GM21786 (cell line): Measurements from ENCODE around the gene COQ10A.
"Not testable (repeated sequence)": the region's sequence is repeated elsewhere in the genome, so short reads cannot be mapped to it uniquely, and the experiment has no call there.

Experiments
- ATAC-seq: cut with Tn5 transposase; IDR thresholded peaks from one replicate; pipeline ENCODE4 v1.9.1; 2021; ENCODE audit not compliant: unreplicated experiment

The COQ10A gene

DNA sequence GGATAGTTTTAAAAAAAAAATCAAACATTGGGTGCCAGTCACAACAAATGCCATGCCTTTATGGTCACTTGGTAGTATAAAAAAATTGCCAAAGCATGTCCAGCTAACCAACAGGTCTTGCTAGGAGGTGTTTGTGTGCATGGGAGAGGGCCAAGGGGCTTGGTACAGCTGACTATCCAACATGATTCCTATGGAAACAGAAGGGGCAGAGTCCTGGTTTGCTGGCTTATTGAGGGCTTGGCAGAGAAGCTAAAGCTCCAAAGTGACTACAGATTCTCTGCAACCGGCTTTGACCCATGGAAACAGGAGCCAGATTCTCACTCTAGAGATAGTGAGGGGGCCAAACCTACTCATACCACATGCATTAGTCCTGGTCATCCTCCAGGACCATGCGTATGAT, 5.7 kb downstream of the COQ10A start:
- ATAC-seq = not testable (repeated sequence)

DNA sequence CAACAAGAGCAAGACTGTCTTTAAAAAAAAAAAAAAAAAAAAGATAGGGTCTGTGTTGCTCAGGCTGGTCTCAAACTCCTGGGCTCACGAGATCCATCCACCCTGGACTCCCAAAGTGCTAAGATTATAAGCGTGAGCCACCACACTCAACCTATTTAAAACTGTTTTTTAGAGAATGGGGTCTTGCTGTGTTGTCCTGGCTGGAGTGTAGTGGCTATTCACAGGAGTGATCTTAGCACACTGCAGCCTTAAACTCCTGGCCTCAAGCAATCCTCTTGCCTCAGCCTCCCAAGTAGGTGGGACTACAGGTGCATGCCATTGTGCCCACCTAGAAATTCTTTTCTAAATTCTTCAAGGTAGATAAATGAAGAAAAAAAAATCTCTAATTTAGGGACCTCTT, 7.6 kb downstream of the COQ10A start:
- no peak for ATAC-seq

DNA sequence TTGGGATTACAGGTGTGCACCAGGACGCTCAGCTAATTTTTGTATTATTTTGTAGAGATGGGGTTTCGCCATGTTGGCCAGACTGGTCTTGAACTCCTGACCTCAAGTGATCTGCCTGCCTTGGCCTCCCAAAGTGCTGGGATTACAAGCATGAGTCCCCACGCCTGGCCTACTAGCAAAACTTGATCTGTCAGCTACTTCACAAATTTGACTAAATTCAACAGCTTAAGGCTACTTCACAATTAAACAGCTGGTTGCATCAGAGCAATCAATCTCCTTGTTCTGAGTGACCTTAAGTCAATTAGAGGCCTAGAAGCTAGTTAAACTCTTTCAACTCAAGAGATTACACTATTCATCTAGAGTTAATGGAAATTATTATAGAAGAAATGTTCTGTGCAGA, 12.2 kb downstream of the COQ10A start:
- no peak for ATAC-seq

DNA sequence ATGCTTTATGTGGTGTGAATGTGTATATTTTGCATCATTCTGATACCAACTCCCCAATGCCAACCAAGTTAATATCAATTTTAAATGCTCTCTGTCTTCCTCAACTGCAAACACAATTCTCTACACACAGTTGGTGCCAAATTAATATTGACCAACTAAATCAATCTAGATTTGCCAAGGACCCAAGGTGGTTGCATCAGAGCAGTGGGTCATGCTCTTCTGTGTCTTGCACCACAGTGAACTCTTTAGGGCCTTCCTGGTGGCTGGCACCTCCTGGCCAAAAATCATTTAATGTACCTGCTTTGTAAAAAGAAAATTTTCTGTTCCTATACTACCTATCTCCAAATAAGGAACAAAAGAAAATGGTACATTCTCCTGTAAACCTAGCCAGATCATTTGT, 14.1 kb downstream of the COQ10A start:
- ATAC-seq = no peak

DNA sequence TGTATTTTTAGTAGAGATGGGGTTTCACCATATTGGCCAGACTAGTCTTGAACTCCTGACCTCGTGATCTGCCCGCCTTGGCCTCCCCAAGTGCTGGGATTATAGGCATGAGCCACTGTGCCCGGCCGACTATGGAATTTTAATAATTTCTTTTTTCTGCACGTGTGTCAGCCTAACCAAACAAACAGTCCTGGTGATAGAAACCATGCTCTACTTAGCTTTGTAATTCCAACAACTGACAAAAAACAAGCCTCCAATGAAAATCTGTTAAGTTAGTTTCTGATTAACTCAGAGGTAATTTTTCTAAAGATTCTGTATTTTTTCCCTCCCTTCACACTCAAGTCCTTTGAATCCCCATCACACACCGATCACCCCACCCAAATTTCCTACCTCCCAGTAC, 15.3 kb downstream of the COQ10A start:
- ATAC-seq = no peak

DNA sequence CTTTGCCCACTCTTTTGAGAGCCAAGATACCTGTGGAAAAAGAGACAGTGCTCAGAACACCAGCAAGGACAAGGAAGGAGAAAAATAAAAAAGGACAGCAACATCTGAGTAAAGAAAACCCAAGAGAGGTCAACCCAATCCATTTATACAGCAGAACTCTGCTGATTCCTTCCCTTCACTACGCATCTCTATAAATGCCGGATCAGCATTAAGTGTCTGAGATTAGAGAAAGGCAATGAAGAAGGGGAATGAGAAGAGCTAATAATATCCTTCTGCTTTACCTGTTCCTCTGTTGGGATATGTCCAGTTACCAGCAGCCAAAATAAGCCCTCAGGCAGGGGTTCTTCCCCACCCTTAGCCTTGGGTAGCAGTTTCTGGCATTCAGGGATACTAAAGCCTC, 15.8 kb downstream of the COQ10A start:
- ATAC-seq = no peak

DNA sequence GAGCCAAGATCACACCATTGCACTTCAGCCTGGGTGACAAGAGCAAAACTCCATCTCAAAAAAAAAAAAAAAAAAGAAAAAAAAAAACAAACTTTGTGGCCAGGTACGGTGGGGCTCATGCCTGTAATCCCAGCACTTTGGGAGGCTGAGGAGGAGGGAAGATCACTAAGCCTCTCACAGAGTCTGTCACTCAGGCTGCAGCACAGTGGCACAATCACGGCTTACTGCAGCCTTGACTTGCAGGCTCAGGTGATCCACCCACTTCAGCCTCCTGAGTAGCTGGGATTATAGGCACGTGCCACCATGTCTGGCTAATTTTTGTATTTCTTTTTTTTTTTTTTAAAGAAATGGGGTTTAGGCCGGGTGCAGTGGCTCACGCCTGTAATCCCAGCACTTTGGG, 17.5 kb downstream of the COQ10A start:
- ATAC-seq = not testable (repeated sequence)

DNA sequence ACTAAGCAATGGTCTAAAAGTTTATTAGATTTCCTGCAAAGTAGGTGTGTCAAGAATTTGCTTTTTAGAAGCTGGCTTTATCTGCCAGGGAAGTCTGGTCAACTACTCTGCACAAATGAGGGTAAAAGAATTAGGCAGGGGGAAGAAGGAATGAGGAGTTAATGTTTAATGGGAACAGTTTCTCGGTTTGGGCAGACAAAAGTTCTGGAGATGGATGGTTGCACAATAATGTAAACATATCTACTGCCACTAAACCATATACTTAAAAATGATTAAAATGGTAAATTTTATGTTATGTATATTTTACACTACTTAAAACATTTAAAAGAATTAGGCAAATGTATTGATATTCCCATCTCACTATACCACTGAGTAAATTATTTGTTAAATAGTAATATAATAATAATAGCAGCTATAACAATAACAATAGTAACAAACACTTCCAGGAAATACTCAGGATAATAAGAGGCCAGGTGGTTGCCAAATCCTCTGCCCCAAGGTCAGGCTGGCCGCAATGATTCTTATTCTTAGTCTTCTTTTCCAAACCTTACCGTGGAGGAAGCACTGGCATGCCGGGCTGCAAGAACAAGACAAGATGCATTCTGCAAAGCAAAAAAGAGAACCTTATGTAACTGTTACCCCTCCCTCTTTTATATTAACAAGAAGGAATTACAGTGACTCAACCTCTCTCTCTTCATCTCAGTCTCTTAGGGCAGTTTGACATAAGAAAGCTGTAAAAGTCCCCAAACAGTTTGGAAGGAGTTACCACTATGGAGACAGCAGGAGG, 19.5 kb downstream of the COQ10A start:
- no peak for ATAC-seq

DNA sequence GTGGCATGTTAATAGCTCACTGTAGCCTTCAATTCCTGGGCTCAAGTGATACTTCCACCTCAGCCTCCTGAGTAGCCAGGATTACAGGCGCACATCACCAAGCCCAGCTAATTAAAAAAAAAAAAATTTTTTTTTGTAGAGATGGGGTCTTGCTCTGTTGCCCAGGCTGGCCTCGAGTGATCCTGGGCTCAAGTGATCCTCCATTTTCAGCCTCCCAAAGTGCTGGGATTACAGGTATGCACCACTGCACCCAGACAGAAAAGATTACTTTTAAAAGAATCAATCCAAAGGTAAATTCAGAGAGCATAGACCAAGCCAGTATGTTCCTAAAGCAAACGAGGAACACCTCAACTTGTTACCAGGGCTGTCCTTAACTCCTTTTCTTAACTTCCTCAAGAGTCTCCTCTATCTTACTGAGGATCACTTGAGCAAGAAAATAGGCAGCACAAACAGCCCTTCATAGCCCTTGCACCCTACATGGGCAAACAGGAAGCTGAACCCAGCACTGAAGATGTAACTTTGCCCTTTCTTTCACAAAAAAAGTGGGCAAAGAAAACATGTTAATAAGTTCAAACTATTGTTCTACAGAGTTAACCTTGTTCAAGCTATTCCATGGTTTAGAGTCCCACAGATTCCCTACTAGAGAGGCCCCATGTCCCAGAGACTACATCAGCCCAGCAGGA, 22.1 kb downstream of the COQ10A start:
- ATAC-seq = no peak

DNA sequence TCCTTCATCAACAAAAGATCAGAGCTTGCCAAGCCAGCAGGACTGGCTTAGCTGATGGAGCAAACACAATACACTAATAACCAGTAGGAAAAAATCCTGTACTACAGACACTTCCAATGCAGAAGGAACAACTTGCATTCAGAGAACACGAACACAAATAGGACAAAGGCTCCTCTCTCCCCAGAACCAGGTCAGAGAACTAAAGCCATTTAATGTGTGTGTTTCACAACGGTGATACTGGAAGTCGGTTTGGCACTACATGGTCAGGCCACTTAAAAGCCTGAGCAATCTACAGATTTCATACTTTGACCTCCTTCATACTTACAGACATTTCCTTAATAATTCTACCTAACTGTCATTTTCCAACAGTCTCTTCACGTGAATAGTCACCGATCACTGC, 27.1 kb downstream of the COQ10A start:
- ATAC-seq = no peak

DNA sequence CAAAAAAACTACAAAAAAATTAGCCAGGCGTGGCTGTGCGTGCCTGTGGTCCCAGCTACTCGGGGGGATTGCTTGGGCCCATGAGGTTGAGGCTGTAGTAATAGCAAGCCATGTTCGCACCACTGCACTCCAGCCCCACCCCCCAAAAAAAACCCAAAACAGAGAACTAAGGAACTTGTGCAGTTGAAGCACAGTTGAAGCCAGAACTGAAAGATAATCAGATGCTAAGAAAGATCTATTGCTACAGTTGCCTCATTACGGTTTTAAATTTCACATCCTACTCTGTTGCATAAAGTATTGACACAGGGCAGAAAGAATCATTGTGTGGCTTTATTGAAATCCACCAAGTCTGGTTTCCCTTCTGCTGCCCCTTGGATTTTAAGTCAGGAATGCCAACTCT, 29.6 kb downstream of the COQ10A start:
- no peak for ATAC-seq

DNA sequence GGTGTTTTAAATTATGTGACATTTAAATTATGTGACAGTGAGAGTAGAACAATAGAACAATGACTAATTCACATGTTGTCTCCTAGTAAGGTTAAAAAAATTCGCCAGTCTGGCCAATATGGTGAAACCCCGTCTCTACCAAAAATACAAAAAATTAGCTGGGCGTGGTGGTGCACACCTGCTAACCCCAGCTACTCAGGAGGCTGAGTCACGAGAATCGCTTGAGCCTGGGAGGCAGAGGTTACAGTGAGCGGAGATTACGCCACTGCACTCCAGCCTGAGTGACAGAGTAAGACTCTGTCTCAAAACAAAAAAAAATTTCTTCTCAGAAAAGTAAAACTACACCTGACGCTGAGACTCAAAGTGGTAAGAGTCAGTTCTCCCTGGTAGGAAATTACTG, 30.7 kb downstream of the COQ10A start:
- no peak for ATAC-seq

DNA sequence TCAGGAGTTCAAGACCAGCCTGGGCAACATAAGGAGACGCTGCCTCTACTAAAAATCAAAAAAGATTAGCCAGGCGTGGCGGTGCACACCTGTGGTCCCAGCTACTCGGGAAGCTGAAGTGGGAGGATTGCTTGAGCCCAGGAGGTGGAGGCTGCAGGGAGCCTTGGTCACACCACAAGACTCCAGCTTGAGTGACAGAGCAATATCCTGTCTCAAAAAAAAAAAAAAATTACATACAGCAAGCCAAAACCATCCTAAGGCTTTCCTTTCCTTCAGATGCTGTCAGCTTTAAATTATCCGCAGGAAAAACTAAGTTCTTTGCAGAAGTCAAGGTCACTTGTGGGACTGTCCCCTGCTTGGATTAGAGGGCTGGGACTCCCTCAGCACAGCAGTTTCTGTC, 32.1 kb downstream of the COQ10A start:
- ATAC-seq = no peak

DNA sequence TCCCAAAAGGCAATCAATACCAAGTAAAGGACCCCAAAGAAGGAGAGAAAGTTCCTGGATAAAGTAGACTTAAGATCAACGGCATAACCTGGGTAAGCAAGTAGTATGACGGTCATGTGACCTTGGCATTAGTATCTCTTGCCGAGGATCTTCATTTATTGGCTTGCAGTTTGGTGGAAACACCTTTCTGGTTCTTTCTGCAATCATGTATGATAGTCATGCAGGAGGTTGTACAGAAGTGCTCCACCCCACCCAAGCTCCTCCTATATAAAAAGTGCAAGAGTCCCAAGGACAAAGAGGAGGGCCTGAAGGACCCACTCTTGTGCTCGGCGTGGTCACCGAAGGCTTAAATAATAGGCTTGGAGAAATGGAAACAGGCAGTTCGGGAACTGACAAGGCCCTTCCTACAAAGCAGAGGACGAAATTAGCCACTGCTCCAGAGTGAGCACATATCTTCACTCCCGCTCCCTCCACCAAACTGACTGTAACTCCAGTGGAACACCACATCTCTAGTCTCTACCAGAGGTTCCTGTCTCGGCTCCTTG, 32.6 kb downstream of the COQ10A start:
- no peak for ATAC-seq

DNA sequence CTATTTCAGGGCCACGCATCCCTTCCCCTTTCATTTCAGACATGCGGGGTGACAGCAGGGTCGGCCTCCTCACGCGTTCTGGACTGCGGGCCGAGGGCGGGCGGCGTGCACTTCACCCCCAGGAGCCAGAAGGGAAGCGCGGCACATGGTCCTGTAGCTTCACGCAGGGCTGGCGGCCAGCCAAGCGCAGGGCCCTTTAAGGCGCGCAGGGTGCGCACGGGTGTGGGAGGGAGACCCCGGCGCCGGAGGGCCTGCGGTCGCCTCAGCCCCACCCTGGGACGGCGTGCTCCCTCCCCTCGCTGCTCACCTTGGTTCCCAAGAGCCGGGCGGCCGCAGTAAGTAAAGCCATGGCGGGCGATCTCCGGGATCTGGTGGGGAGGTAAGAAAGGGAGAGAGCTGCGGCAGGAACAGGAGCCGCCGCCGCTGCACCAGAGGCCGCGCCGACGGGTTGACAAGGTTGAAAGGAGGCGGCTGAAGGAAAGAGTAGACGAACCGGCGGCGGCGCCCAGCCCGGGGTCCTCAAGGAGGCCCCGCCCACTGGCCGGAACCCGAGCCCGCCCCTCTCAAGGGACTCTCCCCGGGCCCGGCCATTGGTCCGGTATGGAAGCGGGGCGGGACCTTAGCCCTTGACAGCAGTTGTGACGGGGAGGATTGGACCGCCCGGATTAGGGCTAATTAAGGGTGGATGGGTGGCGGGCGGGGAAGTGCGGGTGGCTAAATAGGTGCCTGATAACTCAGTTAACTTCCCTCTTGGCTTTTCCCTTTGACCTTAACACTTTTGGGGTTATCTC, 33.3 kb downstream of the COQ10A start, which contains the start of gene CS:
CS (minus strand) TSS at position 478 of the 791 bp plus-strand sequence; CDS start at position 349, 129 bp downstream.
- peak; percentile 93 for ATAC-seq

DNA sequence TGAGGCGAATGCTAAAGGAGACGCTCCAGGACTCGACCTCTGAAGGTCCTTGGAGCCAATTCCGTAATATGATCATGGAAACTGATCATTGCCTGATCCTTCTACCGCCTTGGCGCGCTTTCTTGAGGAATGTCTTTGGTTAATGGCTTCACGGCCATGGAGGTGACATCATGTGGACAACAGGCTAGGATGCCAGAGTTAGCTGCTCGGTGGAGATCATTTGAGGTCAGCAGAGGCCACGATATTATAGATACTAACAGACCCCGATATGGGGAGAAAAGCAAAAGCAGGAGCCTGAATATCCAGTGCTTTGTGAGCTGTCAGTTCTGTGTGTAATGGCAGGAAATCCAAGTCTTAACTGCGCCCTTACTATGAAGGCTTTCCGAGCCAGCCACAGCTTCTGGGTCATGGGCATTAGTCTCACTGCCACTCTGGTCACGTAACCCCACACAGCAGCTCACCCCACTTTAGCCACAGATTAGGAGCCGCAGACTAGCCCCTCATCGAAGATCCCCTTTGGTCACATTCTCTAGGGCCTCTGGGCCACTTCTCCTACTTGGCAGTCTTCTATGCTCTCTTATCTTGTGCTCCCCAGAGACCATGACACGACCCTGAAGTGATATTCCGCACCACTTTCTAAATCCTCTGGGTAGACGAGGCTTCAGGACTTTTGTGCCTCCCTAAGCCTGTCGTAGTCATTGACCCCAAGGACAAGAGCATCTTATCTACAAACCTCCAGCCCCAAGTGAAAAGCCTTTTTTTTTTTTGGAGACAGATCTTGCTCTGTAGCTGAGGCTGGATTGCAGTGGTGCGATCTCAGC, 34.1 kb downstream of the COQ10A start:
- no peak for ATAC-seq

DNA sequence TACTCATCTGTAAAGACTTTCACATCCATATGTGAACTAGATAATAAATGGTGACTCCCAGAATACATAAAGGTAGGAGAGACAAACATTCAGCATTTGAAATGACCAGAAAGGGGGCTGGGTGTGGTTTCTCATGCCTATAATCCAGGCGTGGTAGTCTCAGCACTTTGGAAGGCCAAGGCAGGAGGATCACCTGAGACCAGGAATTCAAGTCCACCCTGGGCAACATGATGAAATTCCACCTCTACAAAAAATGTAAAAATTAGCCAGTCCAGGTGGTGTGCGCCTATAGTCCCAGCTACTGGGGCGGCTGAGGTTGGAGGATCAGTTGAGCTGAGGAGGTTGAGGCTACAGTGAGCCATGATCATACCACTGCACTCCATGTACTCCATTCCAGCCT, 37.5 kb downstream of the COQ10A start:
- no peak for ATAC-seq

DNA sequence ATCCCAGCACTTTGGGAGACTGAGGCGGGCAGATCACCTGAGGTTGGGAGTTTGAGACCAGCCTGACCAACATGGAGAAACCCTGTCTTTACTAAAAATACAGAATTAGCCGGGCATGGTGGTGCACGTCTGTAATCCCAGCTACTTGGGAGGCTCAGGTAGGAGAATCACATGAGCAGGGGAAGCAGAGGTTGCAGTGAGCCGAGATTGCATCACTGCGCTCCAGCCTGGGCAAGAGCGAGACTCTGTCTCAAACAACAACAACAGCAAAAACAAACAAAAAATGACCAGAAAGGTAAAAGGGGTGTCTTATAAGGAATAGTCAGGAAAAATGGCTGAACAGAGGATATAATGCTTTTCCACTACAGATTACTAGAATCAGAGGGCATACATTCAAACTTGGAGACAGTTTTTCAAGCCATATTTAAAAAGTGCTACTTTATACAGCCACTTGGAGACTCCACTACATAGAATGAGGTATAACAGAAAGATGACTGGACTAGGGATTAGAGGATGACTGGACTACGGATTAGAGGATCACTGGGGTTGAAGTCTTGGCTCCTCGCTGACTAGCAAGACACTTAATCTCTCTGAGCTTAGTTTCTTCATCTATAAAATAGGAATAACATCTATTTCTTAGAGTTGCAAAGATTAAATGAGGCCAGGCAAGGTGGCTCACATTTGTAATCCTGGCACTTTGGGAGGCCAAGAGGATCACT, 38.3 kb downstream of the COQ10A start:
- no peak for ATAC-seq

DNA sequence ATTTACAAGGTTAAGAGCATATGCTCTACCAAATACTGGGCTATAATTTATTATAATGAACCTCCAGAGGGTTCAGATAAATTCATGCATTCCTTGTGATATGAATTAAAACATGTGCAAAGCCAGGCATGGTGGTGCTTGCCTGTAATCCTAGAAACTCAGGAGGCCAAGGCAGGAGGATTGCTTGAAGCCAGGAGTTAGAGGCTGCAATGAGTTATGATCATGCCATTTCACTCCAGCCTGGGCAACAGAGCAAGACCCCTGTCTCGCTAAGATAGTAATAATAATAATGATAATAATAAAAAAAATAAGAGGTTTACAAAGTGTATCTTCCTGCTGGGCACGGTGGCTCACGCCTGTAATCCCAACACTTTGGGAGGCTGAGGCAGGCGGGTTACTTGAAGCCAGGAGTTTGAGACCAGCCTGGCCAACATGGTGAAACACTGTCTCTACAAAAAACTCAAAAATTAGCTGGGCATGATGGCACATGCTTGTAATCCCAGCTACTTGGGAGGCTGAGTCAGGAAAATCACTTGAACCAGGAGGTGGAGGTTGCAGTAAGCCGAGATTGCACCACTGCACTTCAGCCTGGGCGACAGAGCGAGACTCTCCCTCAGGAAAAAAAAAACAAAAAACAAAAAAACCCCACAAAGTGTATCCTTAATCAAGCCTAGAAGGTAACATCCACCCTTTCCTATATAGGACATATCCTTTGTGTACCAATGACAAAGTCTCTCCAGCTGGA, 40.7 kb downstream of the COQ10A start:
- ATAC-seq = no peak
